Spleen (tissue), 11 donors: ENCODE measurements around the gene SH2D3C. TPM values are rescaled to one million over a fixed set of nuclear protein-coding genes. Genes with fewer than 3 reads are reported as not detected.

Experiments used
- DNase-seq: peaks from one replicate; pipeline ENCODE4 v3.0.0-alpha.2; 2020
- H3K27ac ChIP-seq, 8 donors: fragments of 200-600 bp; sonication (generic) in 7 of 8; 1 replicate in 4 of 8; 2 replicates in 4 of 8; pipeline versions ENCODE4 v1.5.0 to v1.8.0; 2016 to 2021; ENCODE audit warnings: inconsistent platforms in 4 of 8, mild to moderate bottlenecking in 4 of 8, moderate library complexity in 1 of 8
- H3K27me3 ChIP-seq, 7 donors: fragments of 200-600 bp; sonication (generic) in 6 of 7; replicated peaks in 1 of 7; 1 replicate in 4 of 7; 2 replicates in 3 of 7; pipeline versions ENCODE4 v1.5.0 to v1.8.0; 2016 to 2021; ENCODE audit warnings: inconsistent platforms in 3 of 7, mild to moderate bottlenecking in 1 of 7
- H3K36me3 ChIP-seq, 6 donors: fragments of 200-600 bp; sonication (generic) in 5 of 6; 1 replicate in 4 of 6; 2 replicates in 2 of 6; pipeline versions ENCODE4 v1.5.0 to v1.8.0; 2016 to 2021; ENCODE audit warnings: inconsistent platforms in 2 of 6
- H3K4me1 ChIP-seq, 6 donors: fragments of 200-600 bp; sonication (generic) in 5 of 6; 1 replicate in 3 of 6; 2 replicates in 3 of 6; pipeline versions ENCODE4 v1.5.0 to v1.8.0; 2016 to 2021; ENCODE audit warnings: inconsistent platforms in 3 of 6
- H3K4me3 ChIP-seq, 8 donors: fragments of 200-600 bp; sonication (generic) in 7 of 8; 1 replicate in 4 of 8; 2 replicates in 4 of 8; pipeline versions ENCODE4 v1.5.0 to v1.8.0; 2016 to 2021; ENCODE audit warnings: inconsistent platforms in 4 of 8, mild to moderate bottlenecking in 4 of 8, moderate library complexity in 2 of 8
- H3K9me3 ChIP-seq, 8 donors: fragments of 200-600 bp; sonication (generic) in 7 of 8; 1 replicate in 4 of 8; 2 replicates in 4 of 8; pipeline versions ENCODE4 v1.5.0 to v1.8.0; 2016 to 2021; ENCODE audit warnings: inconsistent platforms in 4 of 8
- POLR2A ChIP-seq, 3 donors: fragments of 450-650 bp; IDR thresholded peaks; one replicate each; pipeline ENCODE4 v1.5.1; 2017; ENCODE audit warnings: antibody characterized with exemption in 3 of 3, mild to moderate bottlenecking in 1 of 3
- POLR2AphosphoS5 ChIP-seq, 3 donors: sonication (generic); formaldehyde crosslinking; IDR thresholded peaks; one replicate each; pipeline ENCODE4 v1.5.1; 2017; ENCODE audit warnings: antibody characterized with exemption in 3 of 3
- WGBS, 5 donors: extraction: QIAGEN DNeasy Blood & Tissue Kit in 3 of 5; methylation state at CpG; one replicate each; pipeline versions ENCODE4 v1.1.5 to v1.1.7; 2013 to 2018; 5-methylcytosine and 5-hydroxymethylcytosine counted together
- intact Hi-C: fragments of 100-400 bp; cut with DNase I; formaldehyde crosslinking; loops from one replicate; pipeline ENCODE4 v1.15.0; 2023; ENCODE audit warnings: low total_unique reads
- polyA plus RNA-seq, 3 donors: library from polyadenylated mRNA; stranded (reverse); fragments of 200-250 nt; gene quantifications; one replicate each; pipeline ENCODE4 v1.2.1, GENCODE V29; 2013
- total RNA-seq, 7 donors: library from RNA; depleted of rRNA in 3 of 7; stranded (reverse); fragments of >200 nt in 3 of 7; fragmentation: NEBNext Ultra II Directional in 4 of 7; extraction: Animal tissue kit (Norgen Biotek cat#: 25700) in 4 of 7; gene quantifications; one replicate each; pipeline versions ENCODE4 v1.1.0 to v1.2.1, GENCODE V29; 2016 to 2021
- TF ChIP-seq, protein P1 (sequence below), 11 experiments: fragments of 200-600 bp in 7 of 11; fragments of 450-650 bp in 4 of 11; sonication (generic) in 4 of 11; IDR thresholded peaks in 8 of 11; conservative IDR thresholded peaks in 3 of 11; 1 replicate in 7 of 11; 2 replicates in 4 of 11; pipeline versions ENCODE4 v1.4.0 to v1.8.0; 2016 to 2021; ENCODE audit warnings: antibody characterized with exemption in 11 of 11, inconsistent platforms in 4 of 11, mild to moderate bottlenecking in 1 of 11
- donor health status: healthy with polysubstance abuse.
- donor health status: DM: no; HTN: no; CAD: no; lungs with moderate emphysema.
- donor health status: DM: no; HTN: no; CAD: no.
- donor health status: Bipolar disorder and iron deficiency.
- donor health status: healthy.
- donor health status: DM: no; HTN: no; CAD: no.
- donor health status: DM: yes; HTN: yes; CAD: no.

The SH2D3C gene
- total and polyA plus RNA-seq, 10 donors: 27.0 to 85.4 (median 50.9) TPM

- H3K4me3 ChIP-seq: no peak overlapping the region
- TF ChIP-seq POLR2A (IDR thresholded peaks at IDR 0.05): no peak
- TF ChIP-seq, protein P1, sequence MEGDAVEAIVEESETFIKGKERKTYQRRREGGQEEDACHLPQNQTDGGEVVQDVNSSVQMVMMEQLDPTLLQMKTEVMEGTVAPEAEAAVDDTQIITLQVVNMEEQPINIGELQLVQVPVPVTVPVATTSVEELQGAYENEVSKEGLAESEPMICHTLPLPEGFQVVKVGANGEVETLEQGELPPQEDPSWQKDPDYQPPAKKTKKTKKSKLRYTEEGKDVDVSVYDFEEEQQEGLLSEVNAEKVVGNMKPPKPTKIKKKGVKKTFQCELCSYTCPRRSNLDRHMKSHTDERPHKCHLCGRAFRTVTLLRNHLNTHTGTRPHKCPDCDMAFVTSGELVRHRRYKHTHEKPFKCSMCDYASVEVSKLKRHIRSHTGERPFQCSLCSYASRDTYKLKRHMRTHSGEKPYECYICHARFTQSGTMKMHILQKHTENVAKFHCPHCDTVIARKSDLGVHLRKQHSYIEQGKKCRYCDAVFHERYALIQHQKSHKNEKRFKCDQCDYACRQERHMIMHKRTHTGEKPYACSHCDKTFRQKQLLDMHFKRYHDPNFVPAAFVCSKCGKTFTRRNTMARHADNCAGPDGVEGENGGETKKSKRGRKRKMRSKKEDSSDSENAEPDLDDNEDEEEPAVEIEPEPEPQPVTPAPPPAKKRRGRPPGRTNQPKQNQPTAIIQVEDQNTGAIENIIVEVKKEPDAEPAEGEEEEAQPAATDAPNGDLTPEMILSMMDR (IDR thresholded peaks at IDR 0.05 in 8 of 11, conservative IDR thresholded peaks at IDR 0.05 in 3 of 11): no peak
- no peak for TF ChIP-seq POLR2AphosphoS5 (IDR thresholded peaks at IDR 0.05)
- peaks cover 0 to 27% (median 6%) of the 10 kb centered on the region in 6 donors for H3K4me1 ChIP-seq
- H3K36me3 ChIP-seq: no peaks in the 10 kb centered on the region
- intact Hi-C loops: loop anchor here (10.0 kb wide), 1 partner anchor 219 kb away; no protein-coding TSS in a partner anchor
- peaks cover 0 to 2% (median 0%) of the 10 kb centered on the region in 7 donors for H3K27me3 ChIP-seq
- H3K9me3 ChIP-seq: no peaks in the 10 kb centered on the region
- DNase-seq: no peak
- 63 to 75% (median 65%) methylated on average over 16 to 23 of the region's 23 CpGs for WGBS, 5 donors
- H3K27ac ChIP-seq: no peak overlapping the region
Measured at GRCh38 chr9:127724012-127724411, 54.5 kb downstream of the SH2D3C start.

- Histone ChIP-seq H3K27me3 (peaks cover 0 to 2% (median 0%) of the 10 kb centered on the region in 7 donors), H3K4me3 (no peak overlapping the region), H3K27ac (no peak overlapping the region), H3K4me1 (peaks cover 0 to 28% (median 6%) of the 10 kb centered on the region in 6 donors), H3K9me3 (no peaks in the 10 kb centered on the region), H3K36me3 (no peaks in the 10 kb centered on the region)
- DNase-seq: no peak
- intact Hi-C loops: loop anchor here (10.0 kb wide), 1 partner anchor 219 kb away; no protein-coding TSS in a partner anchor
- 74 to 86% (median 78%) methylated on average over 5 of the region's 5 CpGs for WGBS, 5 donors
- TF ChIP-seq POLR2A (IDR thresholded peaks at IDR 0.05): no peak
- TF ChIP-seq, protein P1 (IDR thresholded peaks at IDR 0.05 in 8 of 11, conservative IDR thresholded peaks at IDR 0.05 in 3 of 11): no peak
- no peak for TF ChIP-seq POLR2AphosphoS5 (IDR thresholded peaks at IDR 0.05)
Measured at GRCh38 chr9:127723444-127723843, 55.0 kb downstream of the SH2D3C start.

- intact Hi-C loops: loop anchor here (10.0 kb wide), 1 partner anchor 218 kb away; no protein-coding TSS in a partner anchor
Measured at GRCh38 chr9:127723013-127723412, 55.5 kb downstream of the SH2D3C start.

More at GRCh38 chr9:127723013-127723412, 55.5 kb downstream of the SH2D3C start:
- Histone ChIP-seq H3K36me3 (no peaks in the 10 kb centered on the region), H3K27ac (no peak overlapping the region), H3K27me3 (peaks cover 0 to 2% (median 0%) of the 10 kb centered on the region in 7 donors), H3K4me1 (peaks cover 0 to 28% (median 6%) of the 10 kb centered on the region in 6 donors), H3K4me3 (no peak overlapping the region), H3K9me3 (no peaks in the 10 kb centered on the region)
- no peak for DNase-seq
- TF ChIP-seq POLR2AphosphoS5 (IDR thresholded peaks at IDR 0.05) (no peak), POLR2A (IDR thresholded peaks at IDR 0.05) (no peak)
- TF ChIP-seq, protein P1 (IDR thresholded peaks at IDR 0.05 in 8 of 11, conservative IDR thresholded peaks at IDR 0.05 in 3 of 11): no peak
- WGBS, 5 donors: 89 to 96% (median 92%) methylated on average over 11 to 13 of the region's 13 CpGs
